ENCODE results near the gene LRP5.

Gene LRP5

DNA sequence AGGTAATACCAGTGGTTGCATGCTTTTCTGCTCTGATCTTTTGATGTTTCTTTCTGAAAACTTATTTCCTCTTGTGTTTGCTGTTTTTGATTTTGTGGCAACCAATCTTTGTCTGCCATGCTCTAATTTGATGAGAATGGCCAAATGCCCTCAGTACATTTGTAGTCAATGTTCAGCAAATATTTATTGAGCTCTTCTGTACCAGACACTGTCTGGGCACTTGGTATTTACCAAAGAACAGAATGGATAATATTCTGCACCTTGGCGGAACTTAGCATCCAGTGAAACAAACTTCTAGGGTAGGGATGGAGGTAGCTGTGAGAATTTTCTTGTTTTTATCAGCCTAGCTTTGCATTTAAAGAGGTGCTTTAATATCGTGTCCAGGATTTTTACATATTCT is 167.8 kb downstream of the LRP5 start:
- ATAC-seq (no peak), DNase-seq (ENCODE audit: low spot score in 2 of 2) (no peak)
- H3K36me3 Mint-ChIP-seq: peaks cover 27% of the 10 kb centered on the region
- H3K9me3 Mint-ChIP-seq: no peaks in the 10 kb centered on the region
- peaks cover 68% of the 10 kb centered on the region for H3K4me1 Mint-ChIP-seq
- H3K27ac Mint-ChIP-seq: no peak overlapping the region
- H3K4me3 Mint-ChIP-seq: no peak overlapping the region

DNA sequence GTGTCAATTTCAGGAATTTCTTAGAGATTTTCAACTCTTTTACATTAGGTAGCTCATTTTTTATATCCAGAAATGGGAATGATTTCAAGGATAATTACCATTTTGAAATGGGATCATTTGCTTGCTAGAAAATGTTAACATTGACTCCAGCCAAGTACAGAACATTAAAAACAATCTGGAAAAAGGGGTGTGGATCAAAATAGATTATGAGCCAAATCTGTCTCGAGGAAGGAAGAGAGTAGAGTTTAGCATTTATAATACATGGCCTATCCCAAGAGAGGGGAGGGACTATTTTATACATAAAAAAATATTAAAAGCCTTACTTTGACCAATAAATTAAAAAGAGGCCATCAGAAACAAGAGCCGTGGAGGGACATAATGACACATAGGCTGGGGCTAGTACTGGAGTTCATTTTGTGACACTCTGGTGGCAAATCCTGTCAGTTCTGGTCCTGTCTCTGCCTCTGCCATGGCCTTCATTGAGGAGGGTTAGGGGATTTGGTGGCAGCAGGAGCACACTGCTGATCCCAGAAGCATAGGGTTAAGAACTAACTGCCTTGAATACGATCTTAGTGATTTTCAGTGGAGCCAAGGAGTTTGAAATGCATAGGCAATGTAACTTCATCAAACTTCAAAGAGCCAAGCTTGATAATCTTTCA is 168.6 kb downstream of the LRP5 start:
- Mint-ChIP-seq H3K27ac (no peak overlapping the region), H3K36me3 (peaks cover 27% of the 10 kb centered on the region)
- no peak for ATAC-seq

DNA sequence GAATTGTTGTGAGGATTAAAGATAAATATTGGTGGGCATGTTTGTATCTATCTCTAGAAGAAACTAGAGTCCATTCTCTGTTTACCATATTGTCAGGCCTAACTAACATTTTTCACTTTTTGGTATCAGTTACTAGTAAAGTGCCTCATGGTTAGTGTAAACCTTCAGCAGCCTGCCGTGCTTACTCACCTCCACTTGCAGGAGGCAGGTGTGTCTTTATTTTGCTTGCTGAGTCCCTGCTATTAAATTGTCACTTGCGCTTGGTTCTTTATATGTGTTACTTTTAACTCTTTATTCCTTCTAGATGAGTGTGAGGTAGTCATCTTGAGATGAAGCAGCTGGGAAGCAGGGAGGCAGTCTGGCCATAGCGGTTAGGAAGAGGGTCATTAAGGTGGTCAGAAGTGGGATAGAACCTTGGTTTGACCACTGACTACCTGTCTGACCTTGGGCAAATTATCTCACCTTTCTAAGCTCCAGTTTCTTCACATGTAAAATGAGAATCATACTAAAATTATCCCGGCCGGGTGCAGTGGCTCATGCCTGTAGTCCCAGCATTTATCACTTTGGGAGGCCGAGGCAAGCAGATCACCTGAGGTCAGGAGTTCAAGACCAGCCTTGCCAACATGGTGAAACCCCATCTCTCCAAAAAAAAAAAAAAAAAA is 169.3 kb downstream of the LRP5 start:
- peaks cover 28% of the 10 kb centered on the region for H3K36me3 Mint-ChIP-seq
- ATAC-seq (no peak), DNase-seq (ENCODE audit: low spot score in 2 of 2) (no peak)
- no peaks in the 10 kb centered on the region for H3K9me3 Mint-ChIP-seq
- no peak overlapping the region for H3K4me3 Mint-ChIP-seq
- no peak overlapping the region for H3K27ac Mint-ChIP-seq
- peaks cover 79% of the 10 kb centered on the region for H3K4me1 Mint-ChIP-seq

More for the DNA sequence above, 168.6 kb downstream of the LRP5 start:
- H3K9me3 Mint-ChIP-seq: no peaks in the 10 kb centered on the region
- H3K4me3 Mint-ChIP-seq: no peak overlapping the region
- DNase-seq (ENCODE audit: low spot score in 2 of 2): peak in 1 of 2 donors; percentile 48
- H3K4me1 Mint-ChIP-seq: peaks cover 72% of the 10 kb centered on the region

DNA sequence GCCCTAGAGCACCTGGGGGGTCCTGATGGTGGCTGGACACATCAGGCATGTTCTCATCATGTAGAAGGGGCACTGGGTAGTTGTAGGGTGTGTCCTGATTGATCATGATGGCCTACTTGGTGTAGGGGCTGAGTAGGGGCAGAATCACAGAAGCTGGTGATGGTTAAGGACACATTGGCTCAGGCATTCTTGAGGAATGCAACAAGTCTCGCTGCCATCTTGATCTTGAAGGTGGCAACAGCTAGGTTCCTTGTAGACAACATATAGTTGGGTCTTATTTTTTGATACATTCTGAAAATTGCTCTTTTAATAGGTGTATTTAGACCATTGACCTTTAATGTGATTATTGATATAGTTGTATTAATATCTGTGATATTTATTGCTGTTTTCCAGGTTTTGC is 176.2 kb downstream of the LRP5 start:
- no peak overlapping the region for H3K4me3 Mint-ChIP-seq
- ATAC-seq: no peak
- H3K4me1 Mint-ChIP-seq: peaks cover 78% of the 10 kb centered on the region

DNA sequence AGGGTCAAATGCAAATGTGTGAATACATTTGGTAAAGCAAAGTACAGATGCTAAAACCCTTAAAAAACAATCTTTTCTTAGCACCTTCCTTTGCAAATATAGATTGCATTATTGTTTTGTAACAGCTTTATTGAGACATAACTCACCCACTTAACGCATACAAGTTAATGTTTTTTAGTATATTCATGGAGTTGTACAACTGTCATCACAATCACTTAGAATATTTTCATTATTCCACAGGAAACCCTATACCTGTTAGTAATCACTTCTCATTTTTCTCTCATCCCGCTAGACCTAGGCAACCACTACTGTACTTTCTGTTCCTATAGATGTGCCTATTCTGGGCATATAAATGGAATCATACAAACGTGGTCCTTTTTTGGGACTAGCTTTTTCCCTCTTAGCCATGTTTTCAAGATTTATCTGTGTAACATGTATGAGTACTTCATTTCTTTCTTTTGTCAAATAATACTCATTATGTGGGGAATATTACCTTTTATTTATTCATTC is 182.9 kb downstream of the LRP5 start:
- no peak for ATAC-seq
- no peak overlapping the region for H3K4me3 Mint-ChIP-seq
- H3K36me3 Mint-ChIP-seq: peaks cover 11% of the 10 kb centered on the region
- H3K4me1 Mint-ChIP-seq: peaks cover 57% of the 10 kb centered on the region
- DNase-seq (ENCODE audit: low spot score in 2 of 2): no peak
- no peak overlapping the region for H3K27ac Mint-ChIP-seq
- no peaks in the 10 kb centered on the region for H3K9me3 Mint-ChIP-seq

More for the DNA sequence above, 176.2 kb downstream of the LRP5 start:
- peaks cover 15% of the 10 kb centered on the region for H3K36me3 Mint-ChIP-seq
- no peaks in the 10 kb centered on the region for H3K9me3 Mint-ChIP-seq
- H3K27ac Mint-ChIP-seq: no peak overlapping the region
- DNase-seq (ENCODE audit: low spot score in 2 of 2): no peak

DNA sequence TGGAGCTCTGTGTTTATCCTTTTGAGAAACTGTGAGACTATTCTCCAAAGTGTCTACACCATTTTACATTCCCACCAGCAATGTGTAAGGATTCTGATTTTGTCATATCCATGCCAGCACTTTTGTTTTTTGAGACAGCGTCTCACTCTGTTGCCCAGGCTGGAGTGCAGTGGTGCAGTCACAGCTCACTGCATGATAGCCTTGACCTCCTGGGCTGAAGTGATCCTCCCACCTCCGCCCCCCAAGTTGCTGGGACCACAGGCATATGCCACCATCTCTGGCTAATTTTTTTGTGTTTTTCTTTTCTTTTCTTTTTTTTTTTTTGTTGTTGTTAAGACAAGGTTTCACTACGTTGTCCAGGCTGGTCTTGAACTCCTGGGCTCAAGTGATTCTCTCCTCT is 183.5 kb downstream of the LRP5 start:
- no peak overlapping the region for H3K4me3 Mint-ChIP-seq
- H3K27ac Mint-ChIP-seq: peak overlapping the region; percentile 48
- no peaks in the 10 kb centered on the region for H3K9me3 Mint-ChIP-seq
- DNase-seq (ENCODE audit: low spot score in 2 of 2) (no peak), ATAC-seq (no peak)
- H3K36me3 Mint-ChIP-seq: peaks cover 11% of the 10 kb centered on the region
- peaks cover 57% of the 10 kb centered on the region for H3K4me1 Mint-ChIP-seq

DNA sequence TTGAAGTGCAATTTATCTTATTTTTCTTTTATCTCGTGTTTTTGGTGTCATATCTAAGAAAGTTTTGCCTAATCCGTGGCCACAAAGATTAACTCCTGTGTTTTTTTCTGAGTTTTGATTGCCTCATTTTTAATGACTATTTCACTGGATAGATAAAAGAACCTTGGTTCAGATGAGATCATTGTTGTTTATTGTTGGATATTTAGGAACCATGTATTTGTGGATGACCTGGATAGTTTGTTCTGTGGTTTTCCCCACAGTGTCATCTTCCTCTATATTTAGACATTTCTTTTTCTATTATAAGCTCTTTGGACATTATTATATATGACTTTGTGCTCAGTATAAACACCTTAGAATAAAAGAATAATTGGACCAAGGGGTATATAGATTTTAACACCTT is 185.4 kb downstream of the LRP5 start:
- peaks cover 12% of the 10 kb centered on the region for H3K36me3 Mint-ChIP-seq
- H3K4me1 Mint-ChIP-seq: peaks cover 57% of the 10 kb centered on the region
- H3K27ac Mint-ChIP-seq: no peak overlapping the region
- no peaks in the 10 kb centered on the region for H3K9me3 Mint-ChIP-seq
- DNase-seq (ENCODE audit: low spot score in 2 of 2): no peak
- ATAC-seq: no peak
- H3K4me3 Mint-ChIP-seq: no peak overlapping the region

DNA sequence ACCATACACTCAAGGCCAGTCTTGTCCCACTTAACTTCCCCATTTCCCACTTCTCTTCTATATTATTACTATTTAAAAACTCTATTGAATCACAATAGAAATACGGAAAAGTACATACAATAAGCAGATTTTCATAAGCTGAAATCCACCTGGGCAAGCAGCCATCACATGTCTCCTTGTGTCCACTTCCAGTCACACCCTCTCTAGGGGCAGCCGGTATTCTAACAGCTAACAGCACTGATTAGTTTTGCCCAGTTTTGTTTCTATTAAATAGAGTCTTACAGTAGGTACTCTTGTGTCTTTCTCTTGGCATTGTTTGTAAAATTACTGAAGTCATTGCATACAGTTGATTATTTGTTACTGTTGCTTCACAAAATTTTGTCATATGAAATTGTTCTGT is 185.9 kb downstream of the LRP5 start:
- no peak for ATAC-seq
- no peak overlapping the region for H3K4me3 Mint-ChIP-seq
- H3K4me1 Mint-ChIP-seq: peaks cover 58% of the 10 kb centered on the region

More for the DNA sequence above, 185.9 kb downstream of the LRP5 start:
- Mint-ChIP-seq H3K9me3 (no peaks in the 10 kb centered on the region), H3K36me3 (peaks cover 12% of the 10 kb centered on the region), H3K27ac (no peak overlapping the region)
- DNase-seq (ENCODE audit: low spot score in 2 of 2): no peak

All from stimulated activated effector memory CD8-positive, alpha-beta T cell treated with anti-CD3 and anti-CD28 coated beads, Interleukin-12 subunit alpha, Interleukin-12 subunit beta, amount 100 ng/mL, for 72 hours (primary cell).